Esophagus muscularis mucosa (tissue), 4 donors: Measurements from ENCODE around the gene ZKSCAN8. TPM values are rescaled to one million over a fixed set of nuclear protein-coding genes. Genes with fewer than 3 reads are reported as not detected.

ENCODE experiments used
- DNase-seq: peaks from one replicate; pipeline ENCODE4 v3.0.0-alpha.2; 2017; ENCODE audit errors: extremely low spot score
- H3K27ac ChIP-seq, 4 donors: fragments of 200-600 bp; sonication (generic); replicated peaks in 1 of 4; 1 replicate in 3 of 4; 2 replicates in 1 of 4; pipeline ENCODE4 v1.5.1; 2016 to 2019; ENCODE audit warnings: mild to moderate bottlenecking in 1 of 4
- H3K27me3 ChIP-seq, 4 donors: fragments of 200-600 bp; sonication (generic); one replicate each; pipeline versions ENCODE4 v1.5.1 to v1.6.0; 2016 to 2019
- H3K36me3 ChIP-seq, 4 donors: fragments of 200-600 bp; sonication (generic); one replicate each; pipeline ENCODE4 v1.5.1; 2016 to 2019
- H3K4me1 ChIP-seq, 4 donors: fragments of 200-600 bp; sonication (generic); one replicate each; pipeline ENCODE4 v1.5.1; 2016 to 2019
- H3K4me3 ChIP-seq, 4 donors: fragments of 200-600 bp; sonication (generic); 1 replicate in 2 of 4; 2 replicates in 2 of 4; pipeline ENCODE4 v1.5.1; 2016 to 2019; ENCODE audit warnings: mild to moderate bottlenecking in 4 of 4, moderate library complexity in 1 of 4
- H3K9me3 ChIP-seq, 4 donors: fragments of 200-600 bp; sonication (generic); 1 replicate in 3 of 4; 2 replicates in 1 of 4; pipeline ENCODE4 v1.5.1; 2016 to 2019
- EP300 ChIP-seq: sonication (generic); formaldehyde crosslinking; IDR thresholded peaks from one replicate; pipeline ENCODE4 v1.6.1; 2017; ENCODE audit warnings: antibody characterized with exemption
- POLR2A ChIP-seq: fragments of 450-650 bp; IDR thresholded peaks from one replicate; pipeline ENCODE4 v1.6.1; 2017; ENCODE audit warnings: antibody characterized with exemption, moderate library complexity, mild to moderate bottlenecking, low read depth
- POLR2AphosphoS5 ChIP-seq, 2 donors: sonication (generic); formaldehyde crosslinking; IDR thresholded peaks; one replicate each; pipeline ENCODE4 v1.6.1; 2017; ENCODE audit warnings: antibody characterized with exemption in 2 of 2
- WGBS: methylation state at CpG from one replicate; pipeline ENCODE4 v1.1.5; 2018; 5-methylcytosine and 5-hydroxymethylcytosine counted together
- intact Hi-C: fragments of 100-400 bp; cut with DNase I; formaldehyde crosslinking; loops from one replicate; pipeline ENCODE4 v1.15.1; 2023
- total RNA-seq, 4 donors: library from RNA; depleted of rRNA; stranded (reverse); fragments of >200 nt; gene quantifications; one replicate each; pipeline versions ENCODE4 v1.1.0 to v1.2.1, GENCODE V29; 2016
- TF ChIP-seq, protein P1 (sequence below), 3 experiments: fragments of 200-600 bp in 2 of 3; fragments of 450-650 bp in 1 of 3; sonication (generic) in 2 of 3; IDR thresholded peaks; one replicate each; pipeline ENCODE4 v1.5.1; 2017 to 2019; ENCODE audit warnings: antibody characterized with exemption in 3 of 3, mild to moderate bottlenecking in 2 of 3, moderate library complexity in 1 of 3

The ZKSCAN8 gene
- total RNA-seq, 4 donors from 2014 or later: 18.7 to 21.7 (median 20.8) TPM

- Histone ChIP-seq H3K9me3 (no peaks in the 10 kb centered on the region), H3K36me3 (peaks cover 0 to 18% (median 0%) of the 10 kb centered on the region in 4 donors)
- WGBS: 75% methylated on average over 1 of the region's 1 CpG
Observed at GRCh38 chr6:28167926-28168325, 26.2 kb downstream of the ZKSCAN8 start.

GRCh38 chr6:28171271-28171670 is 29.6 kb downstream of the ZKSCAN8 start:
- 75% methylated on average over 2 of the region's 2 CpGs for WGBS
- Histone ChIP-seq H3K4me3 (no peak overlapping the region), H3K4me1 (no peaks in the 10 kb centered on the region), H3K27ac (no peak overlapping the region), H3K36me3 (peaks cover 0 to 18% (median 0%) of the 10 kb centered on the region in 4 donors), H3K9me3 (no peaks in the 10 kb centered on the region), H3K27me3 (no peaks in the 10 kb centered on the region)
- DNase-seq: no peak
- intact Hi-C loops: no loop called here
- no peak for TF ChIP-seq EP300
- no peak for TF ChIP-seq POLR2A
- no peak for TF ChIP-seq POLR2AphosphoS5 (IDR thresholded peaks at IDR 0.05)
- TF ChIP-seq, protein P1, sequence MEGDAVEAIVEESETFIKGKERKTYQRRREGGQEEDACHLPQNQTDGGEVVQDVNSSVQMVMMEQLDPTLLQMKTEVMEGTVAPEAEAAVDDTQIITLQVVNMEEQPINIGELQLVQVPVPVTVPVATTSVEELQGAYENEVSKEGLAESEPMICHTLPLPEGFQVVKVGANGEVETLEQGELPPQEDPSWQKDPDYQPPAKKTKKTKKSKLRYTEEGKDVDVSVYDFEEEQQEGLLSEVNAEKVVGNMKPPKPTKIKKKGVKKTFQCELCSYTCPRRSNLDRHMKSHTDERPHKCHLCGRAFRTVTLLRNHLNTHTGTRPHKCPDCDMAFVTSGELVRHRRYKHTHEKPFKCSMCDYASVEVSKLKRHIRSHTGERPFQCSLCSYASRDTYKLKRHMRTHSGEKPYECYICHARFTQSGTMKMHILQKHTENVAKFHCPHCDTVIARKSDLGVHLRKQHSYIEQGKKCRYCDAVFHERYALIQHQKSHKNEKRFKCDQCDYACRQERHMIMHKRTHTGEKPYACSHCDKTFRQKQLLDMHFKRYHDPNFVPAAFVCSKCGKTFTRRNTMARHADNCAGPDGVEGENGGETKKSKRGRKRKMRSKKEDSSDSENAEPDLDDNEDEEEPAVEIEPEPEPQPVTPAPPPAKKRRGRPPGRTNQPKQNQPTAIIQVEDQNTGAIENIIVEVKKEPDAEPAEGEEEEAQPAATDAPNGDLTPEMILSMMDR (IDR thresholded peaks at IDR 0.05): no peak

More at GRCh38 chr6:28167926-28168325, 26.2 kb downstream of the ZKSCAN8 start:
- no peak for TF ChIP-seq POLR2AphosphoS5 (IDR thresholded peaks at IDR 0.05)
- TF ChIP-seq, protein P1 (IDR thresholded peaks at IDR 0.05): no peak
- TF ChIP-seq POLR2A: no peak
- no peak for TF ChIP-seq EP300
- no peak for DNase-seq
- Histone ChIP-seq H3K4me1 (no peaks in the 10 kb centered on the region), H3K27ac (no peak overlapping the region), H3K27me3 (no peaks in the 10 kb centered on the region), H3K4me3 (no peak overlapping the region)
- intact Hi-C loops: no loop called here

GRCh38 chr6:28172006-28172405 is 30.3 kb downstream of the ZKSCAN8 start:
- Histone ChIP-seq H3K27ac (no peak overlapping the region), H3K9me3 (no peaks in the 10 kb centered on the region), H3K27me3 (no peaks in the 10 kb centered on the region), H3K4me1 (no peaks in the 10 kb centered on the region), H3K4me3 (no peak overlapping the region), H3K36me3 (peaks cover 0 to 13% (median 0%) of the 10 kb centered on the region in 4 donors)
- 100% methylated on average over 2 of the region's 2 CpGs for WGBS
- TF ChIP-seq EP300 (no peak), POLR2AphosphoS5 (IDR thresholded peaks at IDR 0.05) (no peak), POLR2A (no peak)
- TF ChIP-seq, protein P1 (IDR thresholded peaks at IDR 0.05): no peak
- DNase-seq: no peak
- intact Hi-C loops: no loop called here

GRCh38 chr6:28176373-28176772 is 34.7 kb downstream of the ZKSCAN8 start:
- DNase-seq: no peak
- peaks cover 0 to 19% (median 0%) of the 10 kb centered on the region in 4 donors for H3K27me3 ChIP-seq
- WGBS: 84% methylated on average over 1 of the region's 1 CpG
- no peak overlapping the region for H3K4me3 ChIP-seq
- no peaks in the 10 kb centered on the region for H3K36me3 ChIP-seq
- H3K4me1 ChIP-seq: no peaks in the 10 kb centered on the region
- TF ChIP-seq, protein P1 (IDR thresholded peaks at IDR 0.05): no peak
- TF ChIP-seq POLR2A (no peak), POLR2AphosphoS5 (IDR thresholded peaks at IDR 0.05) (no peak), EP300 (no peak)
- H3K9me3 ChIP-seq: no peaks in the 10 kb centered on the region
- H3K27ac ChIP-seq: no peak overlapping the region
- intact Hi-C loops: no loop called here

DNA sequence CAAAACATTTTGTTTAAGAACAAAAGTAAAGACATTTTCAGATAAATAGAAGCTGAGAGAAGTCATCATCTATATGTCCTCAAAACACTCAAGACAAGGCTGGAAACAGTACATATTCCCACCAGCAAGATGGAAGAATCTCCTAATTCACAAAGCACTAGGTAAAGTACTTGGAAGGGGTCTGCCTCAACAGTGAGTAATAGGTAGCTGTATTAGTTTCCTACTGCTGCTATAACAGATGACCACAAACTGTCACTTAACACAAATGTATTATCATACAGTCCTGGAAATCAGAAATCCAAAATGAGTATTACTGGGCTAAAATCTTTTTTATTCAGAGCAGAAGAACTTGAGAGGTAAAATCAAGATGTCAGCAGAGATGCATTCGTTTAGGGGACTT is 40.6 kb downstream of the ZKSCAN8 start:
- WGBS: 71% methylated on average over 1 of the region's 1 CpG
- no peak overlapping the region for H3K27ac ChIP-seq

More for the DNA sequence above, 40.6 kb downstream of the ZKSCAN8 start:
- intact Hi-C loops: no loop called here
- Histone ChIP-seq H3K9me3 (peaks cover 0 to 17% (median 10%) of the 10 kb centered on the region in 4 donors), H3K27me3 (peaks cover 0 to 20% (median 0%) of the 10 kb centered on the region in 4 donors), H3K4me1 (no peaks in the 10 kb centered on the region), H3K4me3 (no peak overlapping the region), H3K36me3 (no peaks in the 10 kb centered on the region)
- DNase-seq: no peak
- no peak for TF ChIP-seq POLR2AphosphoS5 (IDR thresholded peaks at IDR 0.05)
- TF ChIP-seq, protein P1 (IDR thresholded peaks at IDR 0.05): no peak
- TF ChIP-seq EP300: no peak
- TF ChIP-seq POLR2A: no peak
